Mesothelial cell of epicardium (in vitro differentiated cells): ENCODE data around the gene WDR38. TPM values are rescaled to one million over a fixed set of nuclear protein-coding genes. Genes with fewer than 3 reads are reported as not detected.

Source experiments
- DNase-seq, 2 experiments: peaks; one replicate each; pipeline ENCODE4 v3.0.0; 2021; ENCODE audit warnings: low spot score in 2 of 2; ENCODE audit not compliant: unreplicated experiment in 2 of 2
- H3K27ac Mint-ChIP-seq: 2 replicates; pipeline ENCODE4 v1.8.0; 2021; ENCODE audit warnings: mixed read lengths
- H3K27me3 Mint-ChIP-seq: 2 replicates; pipeline ENCODE4 v1.8.0; 2021; ENCODE audit warnings: low read depth, mixed read lengths
- H3K36me3 Mint-ChIP-seq: 2 replicates; pipeline ENCODE4 v1.8.0; 2021; ENCODE audit warnings: mixed read lengths
- H3K4me1 Mint-ChIP-seq: 2 replicates; pipeline ENCODE4 v1.8.0; 2021; ENCODE audit warnings: mixed read lengths
- H3K4me3 Mint-ChIP-seq: 2 replicates; pipeline ENCODE4 v1.8.0; 2021; ENCODE audit warnings: mild to moderate bottlenecking, moderate library complexity, mixed read lengths
- H3K9me3 Mint-ChIP-seq: 2 replicates; pipeline ENCODE4 v1.8.0; 2021; ENCODE audit warnings: mixed read lengths
- total RNA-seq: library from RNA; stranded (reverse); gene quantifications from 3 replicates; pipeline ENCODE4 v1.2.1, GENCODE V29; 2021
- TF ChIP-seq, protein P1 (sequence below): fragments of 200-600 bp; sonication (generic); IDR thresholded peaks from one replicate; pipeline ENCODE4 v1.5.0; 2021; ENCODE audit warnings: antibody characterized with exemption; ENCODE audit not compliant: unreplicated experiment

WDR38 gene
- total RNA-seq, 1 donor from 2014 or later = not detected

DNA sequence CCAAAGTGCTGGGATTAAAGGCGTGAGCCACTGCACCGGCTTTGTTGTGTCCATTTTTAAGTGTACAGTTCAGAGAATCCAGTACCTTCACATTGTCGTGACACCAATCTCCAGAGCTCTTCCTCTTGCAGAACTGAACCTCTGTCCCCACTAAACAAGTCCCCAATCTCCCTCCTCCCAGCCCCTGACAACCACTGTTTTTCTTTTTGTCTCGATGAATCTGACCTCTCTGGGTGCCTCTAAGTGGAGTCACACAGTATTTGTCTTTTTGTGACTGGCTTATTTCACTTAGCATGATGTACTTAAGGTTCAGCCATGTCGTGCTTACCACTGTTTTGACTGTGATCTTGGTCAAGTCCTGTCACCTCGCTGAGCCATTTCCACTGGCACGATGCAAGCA lies 1.6 kb downstream of the WDR38 start:
- Mint-ChIP-seq H3K9me3 (no peaks in the 10 kb centered on the region), H3K27ac (no peak overlapping the region), H3K27me3 (no peaks in the 10 kb centered on the region), H3K4me3 (no peak overlapping the region), H3K4me1 (peaks cover 19% of the 10 kb centered on the region), H3K36me3 (no peaks in the 10 kb centered on the region)
- TF ChIP-seq, protein P1, sequence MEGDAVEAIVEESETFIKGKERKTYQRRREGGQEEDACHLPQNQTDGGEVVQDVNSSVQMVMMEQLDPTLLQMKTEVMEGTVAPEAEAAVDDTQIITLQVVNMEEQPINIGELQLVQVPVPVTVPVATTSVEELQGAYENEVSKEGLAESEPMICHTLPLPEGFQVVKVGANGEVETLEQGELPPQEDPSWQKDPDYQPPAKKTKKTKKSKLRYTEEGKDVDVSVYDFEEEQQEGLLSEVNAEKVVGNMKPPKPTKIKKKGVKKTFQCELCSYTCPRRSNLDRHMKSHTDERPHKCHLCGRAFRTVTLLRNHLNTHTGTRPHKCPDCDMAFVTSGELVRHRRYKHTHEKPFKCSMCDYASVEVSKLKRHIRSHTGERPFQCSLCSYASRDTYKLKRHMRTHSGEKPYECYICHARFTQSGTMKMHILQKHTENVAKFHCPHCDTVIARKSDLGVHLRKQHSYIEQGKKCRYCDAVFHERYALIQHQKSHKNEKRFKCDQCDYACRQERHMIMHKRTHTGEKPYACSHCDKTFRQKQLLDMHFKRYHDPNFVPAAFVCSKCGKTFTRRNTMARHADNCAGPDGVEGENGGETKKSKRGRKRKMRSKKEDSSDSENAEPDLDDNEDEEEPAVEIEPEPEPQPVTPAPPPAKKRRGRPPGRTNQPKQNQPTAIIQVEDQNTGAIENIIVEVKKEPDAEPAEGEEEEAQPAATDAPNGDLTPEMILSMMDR = no peak
- no peak for DNase-seq

DNA sequence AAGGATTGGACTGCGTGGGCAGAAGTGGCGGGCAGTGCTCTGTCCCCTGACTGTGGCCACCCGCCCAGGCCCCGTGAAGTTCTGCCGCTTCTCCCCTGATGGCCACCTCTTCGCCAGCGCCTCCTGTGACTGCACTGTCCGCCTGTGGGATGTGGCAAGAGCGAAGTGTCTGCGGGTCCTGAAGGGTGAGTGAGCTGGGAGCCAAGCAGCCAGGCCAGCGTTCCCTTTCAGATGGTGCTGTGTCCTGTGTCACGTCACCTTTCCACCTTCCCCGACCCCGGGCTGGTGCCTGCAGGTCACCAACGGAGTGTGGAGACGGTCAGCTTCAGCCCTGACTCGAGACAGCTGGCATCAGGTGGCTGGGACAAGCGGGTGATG lies 2.3 kb downstream of the WDR38 start:
- Mint-ChIP-seq H3K27ac (no peak overlapping the region), H3K4me1 (peaks cover 23% of the 10 kb centered on the region), H3K9me3 (no peaks in the 10 kb centered on the region), H3K36me3 (peaks cover 6% of the 10 kb centered on the region), H3K4me3 (no peak overlapping the region), H3K27me3 (no peaks in the 10 kb centered on the region)
- DNase-seq = no peak
- TF ChIP-seq, protein P1 = no peak

DNA sequence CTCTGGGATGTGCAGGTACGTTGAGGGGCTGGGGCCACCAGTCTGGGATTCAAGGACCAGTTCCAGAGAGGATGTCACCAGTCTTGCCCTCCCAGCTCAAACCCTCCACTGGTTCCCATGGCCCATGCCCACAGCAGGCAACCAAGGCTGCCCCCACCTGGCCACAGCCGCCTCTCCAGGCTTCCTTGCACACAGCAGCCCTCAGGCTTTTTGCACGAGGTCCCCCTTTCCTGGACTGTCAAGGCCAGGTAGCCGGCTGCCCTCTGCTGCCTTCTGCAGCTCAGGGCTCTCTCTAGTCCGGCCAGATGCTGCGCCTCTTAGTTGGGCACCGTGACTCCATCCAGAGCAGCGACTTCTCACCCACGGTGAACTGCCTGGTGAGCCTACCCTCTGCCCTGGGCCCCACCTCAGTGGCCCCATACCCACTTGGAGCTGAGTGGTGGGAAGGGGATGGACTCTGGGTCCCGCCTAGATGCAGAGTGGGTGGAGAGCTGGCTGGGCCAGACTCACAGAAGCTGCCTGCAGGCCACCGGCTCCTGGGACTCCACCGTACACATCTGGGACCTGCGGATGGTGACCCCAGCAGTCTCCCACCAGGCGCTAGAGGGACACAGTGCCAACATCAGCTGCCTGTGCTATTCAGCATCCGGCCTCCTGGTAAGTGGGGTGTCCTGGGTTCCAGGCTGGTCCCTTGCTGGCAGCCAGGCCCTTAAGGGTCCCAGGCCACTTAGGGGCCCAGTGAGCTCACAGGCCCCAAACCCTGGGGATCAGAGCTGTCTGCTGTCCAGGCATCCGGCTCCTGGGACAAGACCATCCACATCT lies 2.9 kb downstream of the WDR38 start:
- no peaks in the 10 kb centered on the region for H3K9me3 Mint-ChIP-seq
- H3K4me1 Mint-ChIP-seq = peaks cover 25% of the 10 kb centered on the region
- TF ChIP-seq, protein P1 = no peak
- no peak overlapping the region for H3K27ac Mint-ChIP-seq
- H3K36me3 Mint-ChIP-seq = peaks cover 6% of the 10 kb centered on the region
- no peak overlapping the region for H3K4me3 Mint-ChIP-seq
- H3K27me3 Mint-ChIP-seq = no peaks in the 10 kb centered on the region
- DNase-seq = no peak

DNA sequence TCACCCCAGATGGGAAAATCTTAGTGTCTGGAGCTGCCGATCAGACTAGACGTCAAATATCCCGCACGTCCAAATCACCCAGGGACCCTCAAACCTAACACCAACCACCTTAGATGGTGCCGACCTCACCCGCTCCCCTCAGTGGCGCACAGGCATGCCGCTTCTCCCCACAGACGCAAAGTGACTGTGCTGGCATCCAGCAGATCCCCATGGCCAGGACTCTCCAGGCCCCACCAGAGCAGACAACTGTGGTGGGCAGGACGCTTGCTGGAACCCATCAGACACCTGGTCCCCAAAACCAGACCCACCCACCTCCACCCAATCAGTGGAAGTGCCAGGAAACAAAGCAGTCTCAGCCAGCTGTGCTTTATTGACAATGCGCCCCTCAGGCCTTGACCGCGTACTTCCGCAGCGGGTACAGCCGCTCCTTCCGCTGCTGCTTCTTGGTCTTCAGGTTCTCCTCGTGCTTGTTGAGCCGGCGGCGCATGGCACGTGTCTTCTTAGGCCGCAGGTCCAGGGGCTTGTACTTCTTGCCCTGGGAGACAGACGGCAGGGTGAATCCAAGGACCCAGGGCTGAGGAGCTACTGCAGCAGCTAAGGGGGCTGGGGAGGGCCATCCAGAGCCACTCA lies 4.4 kb downstream of the WDR38 start:
- H3K9me3 Mint-ChIP-seq = no peaks in the 10 kb centered on the region
- H3K36me3 Mint-ChIP-seq = peaks cover 6% of the 10 kb centered on the region
- DNase-seq = no peak
- no peak overlapping the region for H3K27ac Mint-ChIP-seq
- no peaks in the 10 kb centered on the region for H3K27me3 Mint-ChIP-seq
- TF ChIP-seq, protein P1 = no peak
- H3K4me1 Mint-ChIP-seq = peaks cover 26% of the 10 kb centered on the region
- no peak overlapping the region for H3K4me3 Mint-ChIP-seq

DNA sequence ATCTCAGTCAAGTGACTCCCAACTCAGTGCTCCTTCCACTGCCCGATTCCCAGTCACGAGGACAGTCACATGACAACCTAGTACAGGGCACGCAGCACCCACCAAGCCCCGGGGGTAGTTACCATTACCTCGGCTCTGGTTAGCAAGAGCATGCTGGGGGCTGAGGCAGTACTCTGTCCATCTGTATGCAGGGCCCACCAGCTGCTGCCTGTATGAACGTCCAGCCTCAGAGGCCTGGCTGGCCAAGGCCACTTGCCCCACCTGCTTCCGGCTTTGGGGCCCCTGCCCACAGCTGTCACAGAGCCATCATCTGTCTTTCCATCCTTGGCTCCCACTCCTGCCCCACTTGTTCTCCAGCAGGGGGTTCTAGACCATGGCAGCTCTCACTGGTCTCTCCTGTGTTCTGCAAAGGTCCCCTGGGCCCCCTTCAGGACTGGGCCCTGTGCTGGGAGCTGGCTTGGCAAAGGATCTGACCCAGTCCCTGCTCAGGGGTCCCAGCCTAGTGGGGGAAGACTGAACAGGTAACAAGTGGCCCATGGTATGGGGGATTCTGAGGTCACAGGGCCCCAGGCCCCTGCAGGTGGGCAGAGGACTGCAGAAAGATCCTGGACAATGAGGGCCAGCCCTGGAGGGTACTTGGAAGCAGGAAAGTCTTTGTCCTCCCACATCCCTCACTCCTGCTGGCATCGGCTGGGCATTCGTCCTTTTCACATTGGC lies 5.2 kb downstream of the WDR38 start:
- peaks cover 25% of the 10 kb centered on the region for H3K4me1 Mint-ChIP-seq
- no peak overlapping the region for H3K4me3 Mint-ChIP-seq
- no peak for DNase-seq
- no peaks in the 10 kb centered on the region for H3K27me3 Mint-ChIP-seq
- no peaks in the 10 kb centered on the region for H3K9me3 Mint-ChIP-seq
- H3K36me3 Mint-ChIP-seq = peaks cover 6% of the 10 kb centered on the region
- TF ChIP-seq, protein P1 = no peak
- H3K27ac Mint-ChIP-seq = no peak overlapping the region
